Right lobe of liver (tissue), 6 donors: ENCODE data around the gene SERPING1. TPM values are rescaled to one million over a fixed set of nuclear protein-coding genes. Genes with fewer than 3 reads are reported as not detected.

Experiments used
- ATAC-seq, 4 donors: fragments of 200-7000 bp; cut with Tn5 transposase; one replicate each; pipeline ENCODE4 v1.9.1; 2020; ENCODE audit warnings: mild to moderate bottlenecking in 4 of 4, moderate library complexity in 4 of 4
- DNase-seq, 3 donors: peaks; one replicate each; pipeline ENCODE4 v3.0.0-alpha.2; 2020
- H3K27ac ChIP-seq, 3 donors: fragments of 200-600 bp; one replicate each; pipeline ENCODE4 v1.8.0; 2022
- H3K27me3 ChIP-seq, 2 donors: fragments of 200-600 bp; one replicate each; pipeline ENCODE4 v1.8.0; 2022
- H3K36me3 ChIP-seq, 4 donors: fragments of 200-600 bp; sonication (generic) in 1 of 4; one replicate each; pipeline versions ENCODE4 v1.5.1 to v1.8.0; 2017 to 2022; ENCODE audit warnings: control low read depth in 1 of 4
- H3K4me1 ChIP-seq, 4 donors: fragments of 200-600 bp; sonication (generic) in 1 of 4; one replicate each; pipeline versions ENCODE4 v1.5.1 to v1.8.0; 2017 to 2022; ENCODE audit warnings: control low read depth in 1 of 4
- H3K4me3 ChIP-seq, 3 donors: fragments of 200-600 bp; one replicate each; pipeline ENCODE4 v1.8.0; 2022
- H3K9me3 ChIP-seq, 4 donors: fragments of 200-600 bp; sonication (generic) in 1 of 4; one replicate each; pipeline versions ENCODE4 v1.5.1 to v1.8.0; 2017 to 2022; ENCODE audit warnings: control low read depth in 1 of 4
- POLR2A ChIP-seq: fragments of 450-650 bp; IDR thresholded peaks from one replicate; pipeline ENCODE4 v1.6.1; 2017; ENCODE audit warnings: antibody characterized with exemption, mild to moderate bottlenecking
- WGBS: methylation state at CpG from one replicate; pipeline ENCODE4 v1.1.6; 2018; ENCODE audit warnings: low coverage, low lambda C conversion rate; ENCODE audit not compliant: insufficient coverage; ENCODE audit errors: missing lambda C conversion rate; 5-methylcytosine and 5-hydroxymethylcytosine counted together
- intact Hi-C, 2 donors: fragments of 100-400 bp; cut with DNase I; formaldehyde crosslinking; loops; one replicate each; pipeline versions ENCODE4 v1.11.2 to v1.14.1; 2022
- long read RNA-seq: library from polyadenylated mRNA; unstranded; transcript quantifications from one replicate; pipeline ENCODE4 v2.0.0, GENCODE V29; 2019
- total RNA-seq, 6 experiments: library from RNA; depleted of rRNA in 2 of 6; stranded (reverse); fragments of >200 nt in 2 of 6; fragmentation: NEBNext Ultra II Directional in 3 of 6; extraction: Animal tissue kit (Norgen Biotek cat#: 25700) in 3 of 6; gene quantifications; one replicate each; pipeline versions ENCODE4 v1.1.0 to v1.2.4, GENCODE V29; 2016 to 2023
- TF ChIP-seq, protein P1 (sequence below), 4 donors: fragments of 200-600 bp in 3 of 4; fragments of 450-650 bp in 1 of 4; IDR thresholded peaks; one replicate each; pipeline versions ENCODE4 v1.5.1 to v1.8.0; 2016 to 2022; ENCODE audit warnings: antibody characterized with exemption in 4 of 4, mild to moderate bottlenecking in 2 of 4
- donor health status: DM: no; HTN: yes; CAD: no.
- donor health status: DM: no; HTN: no; CAD: no.
- donor health status: DM: no; HTN: no; CAD: no.
- donor health status: DM: no; HTN: yes; CAD: no.
- donor health status: DM: no; HTN: yes; CAD: no.

The SERPING1 gene
- total RNA-seq: 1,000 to 10,000 TPM; 1,903 to 2,571 (median 2,194) TPM
- long read RNA-seq, transcript SERPING1-209 (2 exons, 908 nt): minor isoform, 20 of 320 reads
- long read RNA-seq, transcript SERPING1-201 (8 exons, 2,002 nt): major isoform, 35 of 320 reads
- long read RNA-seq, partial matches to known transcripts: 188 of 320 reads
- long read RNA-seq, other reads (novel, unspliced or antisense): 77 of 320 reads

DNA sequence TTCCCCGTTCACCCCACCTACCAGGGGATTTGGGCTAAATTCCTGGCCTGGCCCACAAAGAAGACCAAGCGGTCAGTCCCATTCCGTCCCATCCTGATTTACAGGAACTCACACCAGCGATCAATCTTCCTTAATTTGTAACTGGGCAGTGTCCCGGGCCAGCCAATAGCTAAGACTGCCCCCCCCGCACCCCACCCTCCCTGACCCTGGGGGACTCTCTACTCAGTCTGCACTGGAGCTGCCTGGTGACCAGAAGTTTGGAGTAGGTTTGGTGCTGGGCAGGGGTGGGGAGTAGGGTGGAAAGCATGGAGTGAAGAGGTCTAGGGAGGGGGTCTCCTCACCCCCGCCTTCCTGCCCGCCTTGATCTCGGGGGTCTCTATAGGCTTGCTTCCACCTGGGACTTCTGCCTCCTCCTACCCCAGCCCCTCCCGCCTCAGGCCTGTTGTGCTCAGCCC, at the start of gene SERPING1:
SERPING1 (plus strand) TSS at position 225 of the 455 bp plus-strand sequence. CDS start 586 bp downstream, outside the sequence.
- Histone ChIP-seq H3K4me3 (peak within 1 kb of the TSS; percentile 57 to 75 (median 68)), H3K9me3 (no peaks in the 10 kb centered on the region), H3K36me3 (peaks cover 0 to 29% (median 10%) of the 10 kb centered on the region in 4 donors), H3K27me3 (no peaks in the 10 kb centered on the region), H3K27ac (peak within 1 kb of the TSS; percentile 73 to 92 (median 81)), H3K4me1 (peaks cover 0 to 37% (median 13%) of the 10 kb centered on the region in 4 donors)
- 12% methylated on average over 9 of the region's 10 CpGs for WGBS
- ATAC-seq (peak; percentile 70 to 85 (median 78)), DNase-seq (peak; percentile 81 to 93 (median 89))
- intact Hi-C loops: no loop called here
- TF ChIP-seq, protein P1, sequence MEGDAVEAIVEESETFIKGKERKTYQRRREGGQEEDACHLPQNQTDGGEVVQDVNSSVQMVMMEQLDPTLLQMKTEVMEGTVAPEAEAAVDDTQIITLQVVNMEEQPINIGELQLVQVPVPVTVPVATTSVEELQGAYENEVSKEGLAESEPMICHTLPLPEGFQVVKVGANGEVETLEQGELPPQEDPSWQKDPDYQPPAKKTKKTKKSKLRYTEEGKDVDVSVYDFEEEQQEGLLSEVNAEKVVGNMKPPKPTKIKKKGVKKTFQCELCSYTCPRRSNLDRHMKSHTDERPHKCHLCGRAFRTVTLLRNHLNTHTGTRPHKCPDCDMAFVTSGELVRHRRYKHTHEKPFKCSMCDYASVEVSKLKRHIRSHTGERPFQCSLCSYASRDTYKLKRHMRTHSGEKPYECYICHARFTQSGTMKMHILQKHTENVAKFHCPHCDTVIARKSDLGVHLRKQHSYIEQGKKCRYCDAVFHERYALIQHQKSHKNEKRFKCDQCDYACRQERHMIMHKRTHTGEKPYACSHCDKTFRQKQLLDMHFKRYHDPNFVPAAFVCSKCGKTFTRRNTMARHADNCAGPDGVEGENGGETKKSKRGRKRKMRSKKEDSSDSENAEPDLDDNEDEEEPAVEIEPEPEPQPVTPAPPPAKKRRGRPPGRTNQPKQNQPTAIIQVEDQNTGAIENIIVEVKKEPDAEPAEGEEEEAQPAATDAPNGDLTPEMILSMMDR (IDR thresholded peaks at IDR 0.05): no peak
- TF ChIP-seq POLR2A: peak; percentile 53

GRCh38 chr11:57547854-57548377, 49.6 kb upstream of the SERPING1 start:
- no peak overlapping the region for H3K4me3 ChIP-seq
- DNase-seq: no peak
- H3K4me1 ChIP-seq: no peaks in the 10 kb centered on the region
- TF ChIP-seq, protein P1 (IDR thresholded peaks at IDR 0.05): no peak
- TF ChIP-seq POLR2A: no peak
- peaks cover under 1 to 39% (median 16%) of the 10 kb centered on the region in 4 donors for H3K36me3 ChIP-seq
- H3K9me3 ChIP-seq: no peaks in the 10 kb centered on the region
- no peak overlapping the region for H3K27ac ChIP-seq
- H3K27me3 ChIP-seq: no peaks in the 10 kb centered on the region
- 29% methylated on average over 4 of the region's 6 CpGs for WGBS
- intact Hi-C loops: no loop called here
- peak; percentile 16 to 59 (median 40) for ATAC-seq

GRCh38 chr11:57549983-57550382, 47.5 kb upstream of the SERPING1 start:
- intact Hi-C loops: no loop called here
- Histone ChIP-seq H3K27me3 (no peaks in the 10 kb centered on the region), H3K27ac (no peak overlapping the region), H3K4me3 (no peak overlapping the region), H3K36me3 (peaks cover 4 to 59% (median 25%) of the 10 kb centered on the region in 4 donors), H3K4me1 (no peaks in the 10 kb centered on the region), H3K9me3 (no peaks in the 10 kb centered on the region)
- no CpG with 5 or more reads among the region's 8 CpGs for WGBS
- DNase-seq (no peak), ATAC-seq (no peak)
- TF ChIP-seq, protein P1 (IDR thresholded peaks at IDR 0.05): no peak
- TF ChIP-seq POLR2A: no peak

GRCh38 chr11:57551941-57552340, 45.5 kb upstream of the SERPING1 start:
- WGBS: 100% methylated on average over 4 of the region's 4 CpGs

More at GRCh38 chr11:57551941-57552340, 45.5 kb upstream of the SERPING1 start:
- ATAC-seq: no peak
- Histone ChIP-seq H3K4me3 (no peak overlapping the region), H3K9me3 (no peaks in the 10 kb centered on the region), H3K27me3 (no peaks in the 10 kb centered on the region), H3K4me1 (no peaks in the 10 kb centered on the region), H3K27ac (no peak overlapping the region), H3K36me3 (peaks cover 4 to 71% (median 25%) of the 10 kb centered on the region in 4 donors)
- no peak for TF ChIP-seq POLR2A
- TF ChIP-seq, protein P1 (IDR thresholded peaks at IDR 0.05): no peak
- intact Hi-C loops: no loop called here
- DNase-seq: no peak
